Measurements from ENCODE around the gene PSMG4. TPM values are rescaled to one million over a fixed set of nuclear protein-coding genes. Genes with fewer than 3 reads are reported as not detected.

The PSMG4 gene
- total RNA-seq, 1 donor from 2014 or later, result 16.9 TPM

- Histone ChIP-seq H3K36me3 (peaks cover 55% of the 10 kb centered on the region), H3K9me3 (no peaks in the 10 kb centered on the region), H3K27ac (no peak overlapping the region), H3K4me3 (no peak overlapping the region), H3K27me3 (no peaks in the 10 kb centered on the region), H3K4me1 (no peaks in the 10 kb centered on the region)
- TF ChIP-seq CTCF (IDR thresholded peaks at IDR 0.05), result no peak
- DNase-seq, result no peak
- ATAC-seq, result no peak
- intact Hi-C loops (cut with DNase I), result no loop called here
These were observed 10.7 kb downstream of the PSMG4 start for GRCh38 chr6:3269281-3269975.

- no peak overlapping the region for H3K27ac ChIP-seq
- intact Hi-C loops (cut with DNase I), result no loop called here
These were observed 11.5 kb downstream of the PSMG4 start for GRCh38 chr6:3270258-3270657.

GRCh38 chr6:3271756-3272155, 13.0 kb downstream of the PSMG4 start:
- Histone ChIP-seq H3K4me1 (no peaks in the 10 kb centered on the region), H3K9me3 (no peaks in the 10 kb centered on the region), H3K27ac (no peak overlapping the region), H3K4me3 (no peak overlapping the region), H3K36me3 (peaks cover 53% of the 10 kb centered on the region), H3K27me3 (no peaks in the 10 kb centered on the region)
- DNase-seq (no peak), ATAC-seq (no peak)
- TF ChIP-seq CTCF (IDR thresholded peaks at IDR 0.05), result no peak
- intact Hi-C loops (cut with DNase I), result no loop called here

More at GRCh38 chr6:3270258-3270657, 11.5 kb downstream of the PSMG4 start:
- ATAC-seq, result peak; percentile 80
- DNase-seq, result peak; percentile 78
- Histone ChIP-seq H3K9me3 (no peaks in the 10 kb centered on the region), H3K27me3 (no peaks in the 10 kb centered on the region), H3K4me3 (no peak overlapping the region), H3K36me3 (peaks cover 53% of the 10 kb centered on the region), H3K4me1 (no peaks in the 10 kb centered on the region)
- TF ChIP-seq CTCF (IDR thresholded peaks at IDR 0.05), result no peak

GRCh38 chr6:3272911-3273547, 14.3 kb downstream of the PSMG4 start:
- no peaks in the 10 kb centered on the region for H3K27me3 ChIP-seq
- no peak overlapping the region for H3K27ac ChIP-seq
- no peak for DNase-seq
- no peaks in the 10 kb centered on the region for H3K4me1 ChIP-seq
- no peaks in the 10 kb centered on the region for H3K9me3 ChIP-seq
- no peak for TF ChIP-seq CTCF (IDR thresholded peaks at IDR 0.05)
- no peak overlapping the region for H3K4me3 ChIP-seq
- intact Hi-C loops (cut with DNase I), result no loop called here
- H3K36me3 ChIP-seq, result peaks cover 47% of the 10 kb centered on the region
- no peak for ATAC-seq

GRCh38 chr6:3273707-3274521, 15.2 kb downstream of the PSMG4 start:
- H3K4me1 ChIP-seq, result no peaks in the 10 kb centered on the region
- no peaks in the 10 kb centered on the region for H3K27me3 ChIP-seq
- peaks cover 38% of the 10 kb centered on the region for H3K36me3 ChIP-seq
- no peak overlapping the region for H3K4me3 ChIP-seq
- TF ChIP-seq CTCF (IDR thresholded peaks at IDR 0.05), result no peak
- DNase-seq, result no peak
- intact Hi-C loops (cut with DNase I), result no loop called here
- ATAC-seq, result no peak
- H3K9me3 ChIP-seq, result no peaks in the 10 kb centered on the region
- H3K27ac ChIP-seq, result no peak overlapping the region
